ENCODE measurements around the gene CXCR6.

- TF ChIP-seq SIN3A (IDR thresholded peaks at IDR 0.05; ENCODE audit: borderline replicate concordance, low read depth, low read length) = no peak
- TF ChIP-seq CTCF (IDR thresholded peaks at IDR 0.05) = no peak
- no peak for TF ChIP-seq MAX (IDR thresholded peaks at IDR 0.05; ENCODE audit: low read depth)
- no peak for TF ChIP-seq EP300 (IDR thresholded peaks at IDR 0.05; ENCODE audit: borderline replicate concordance in 1 of 2, low read depth in 1 of 2, low read length in 1 of 2)
- no peak for TF ChIP-seq USF2 (IDR thresholded peaks at IDR 0.05; ENCODE audit: borderline replicate concordance, low read depth, low read length)
These were observed 25.9 kb upstream of the CXCR6 start for GRCh38 chr3:45917146-45917898.

All from SK-N-SH (cell line).